Liver (tissue), 9 donors: ENCODE measurements around the gene THAP10. TPM values are rescaled to one million over a fixed set of nuclear protein-coding genes. Genes with fewer than 3 reads are reported as not detected.

Experiments used
- DNase-seq: peaks from one replicate; pipeline ENCODE4 v3.0.0-alpha.2; 2017; ENCODE audit warnings: low spot score
- H3K27ac ChIP-seq, 2 donors: one replicate each; pipeline ENCODE4 v1.7.0; 2013; ENCODE audit warnings: inconsistent platforms in 2 of 2, low read length in 2 of 2, control low read depth in 1 of 2, low read depth in 1 of 2, mild to moderate bottlenecking in 1 of 2
- H3K27me3 ChIP-seq, 4 donors: one replicate each; pipeline versions ENCODE4 v1.6.1 to v1.7.0; 2013; ENCODE audit warnings: low read length in 3 of 4, inconsistent platforms in 1 of 4, mild to moderate bottlenecking in 1 of 4, moderate library complexity in 1 of 4; ENCODE audit not compliant: control insufficient read depth in 4 of 4, insufficient read depth in 4 of 4
- H3K36me3 ChIP-seq, 4 donors: one replicate each; pipeline versions ENCODE4 v1.6.1 to v1.7.0; 2013; ENCODE audit warnings: low read length in 3 of 4, mild to moderate bottlenecking in 3 of 4, low read depth in 1 of 4, moderate library complexity in 1 of 4; ENCODE audit not compliant: control insufficient read depth in 4 of 4, insufficient read depth in 3 of 4
- H3K4me1 ChIP-seq, 4 donors: one replicate each; pipeline versions ENCODE4 v1.6.1 to v1.7.0; 2013; ENCODE audit warnings: low read length in 3 of 4, mild to moderate bottlenecking in 3 of 4, moderate library complexity in 1 of 4; ENCODE audit not compliant: control insufficient read depth in 4 of 4, insufficient read depth in 4 of 4
- H3K4me3 ChIP-seq, 3 donors: one replicate each; pipeline versions ENCODE4 v1.6.1 to v1.7.0; 2013; ENCODE audit warnings: low read length in 3 of 3, control low read depth in 1 of 3, low read depth in 1 of 3, mild to moderate bottlenecking in 1 of 3
- H3K9ac ChIP-seq, 2 donors: one replicate each; pipeline ENCODE4 v1.7.0; 2013; ENCODE audit warnings: low read length in 2 of 2, mild to moderate bottlenecking in 2 of 2, moderate library complexity in 2 of 2, control low read depth in 1 of 2, low read depth in 1 of 2
- H3K9me3 ChIP-seq, 4 donors: one replicate each; pipeline versions ENCODE4 v1.6.1 to v1.7.0; 2013; ENCODE audit warnings: low read length in 3 of 4; ENCODE audit not compliant: control insufficient read depth in 4 of 4
- ATF3 ChIP-seq: IDR thresholded peaks from 2 replicates; pipeline ENCODE4 v1.6.1; 2016; ENCODE audit warnings: antibody characterized with exemption
- CTCF ChIP-seq: fragments of 150-350 bp; IDR thresholded peaks from 2 replicates; pipeline ENCODE4 v1.5.1; 2017; ENCODE audit warnings: improper control_type of control experiment, low read depth, low read length; ENCODE audit not compliant: missing input control
- EGR1 ChIP-seq, 2 donors: IDR thresholded peaks; 2 replicates each; pipeline ENCODE4 v1.6.1; 2016 to 2018; ENCODE audit warnings: antibody characterized with exemption in 2 of 2, low read depth in 2 of 2
- FOXA1 ChIP-seq: IDR thresholded peaks from 2 replicates; pipeline ENCODE4 v1.6.1; 2016; ENCODE audit warnings: antibody characterized with exemption
- FOXA2 ChIP-seq: IDR thresholded peaks from 2 replicates; pipeline ENCODE4 v1.6.1; 2016; ENCODE audit warnings: antibody characterized with exemption
- GABPA ChIP-seq, 2 donors: IDR thresholded peaks in 1 of 2; conservative IDR thresholded peaks in 1 of 2; 2 replicates each; pipeline ENCODE4 v1.6.1; 2016; ENCODE audit warnings: antibody characterized with exemption in 2 of 2, mild to moderate bottlenecking in 1 of 2, moderate library complexity in 1 of 2
- HNF4A ChIP-seq, 2 donors: conservative IDR thresholded peaks; 2 replicates each; pipeline ENCODE4 v1.6.1; 2016; ENCODE audit warnings: antibody characterized with exemption in 2 of 2, mild to moderate bottlenecking in 2 of 2
- HNF4G ChIP-seq: IDR thresholded peaks from 2 replicates; pipeline ENCODE4 v1.6.1; 2016; ENCODE audit warnings: antibody characterized with exemption
- JUND ChIP-seq, 2 donors: IDR thresholded peaks; 2 replicates each; pipeline ENCODE4 v1.6.1; 2016; ENCODE audit warnings: antibody characterized with exemption in 2 of 2
- MAX ChIP-seq: IDR thresholded peaks from 2 replicates; pipeline ENCODE4 v1.6.1; 2016; ENCODE audit warnings: antibody characterized with exemption
- NR2F2 ChIP-seq: IDR thresholded peaks from 2 replicates; pipeline ENCODE4 v1.6.1; 2016; ENCODE audit warnings: antibody characterized with exemption
- RAD21 ChIP-seq, 2 donors: IDR thresholded peaks; 2 replicates each; pipeline ENCODE4 v1.6.1; 2016; ENCODE audit warnings: antibody characterized with exemption in 2 of 2, mild to moderate bottlenecking in 2 of 2
- REST ChIP-seq: IDR thresholded peaks from 2 replicates; pipeline ENCODE4 v1.6.1; 2016; ENCODE audit warnings: antibody characterized with exemption, mild to moderate bottlenecking
- RXRA ChIP-seq, 2 donors: IDR thresholded peaks; 2 replicates each; pipeline ENCODE4 v1.6.1; 2017 to 2018; ENCODE audit warnings: antibody characterized with exemption in 2 of 2, mild to moderate bottlenecking in 1 of 2
- SP1 ChIP-seq: IDR thresholded peaks from 2 replicates; pipeline ENCODE4 v1.6.1; 2018; ENCODE audit warnings: antibody characterized with exemption, mild to moderate bottlenecking
- TAF1 ChIP-seq: conservative IDR thresholded peaks from 2 replicates; pipeline ENCODE4 v1.6.1; 2016; ENCODE audit warnings: antibody characterized with exemption, mild to moderate bottlenecking
- YY1 ChIP-seq: IDR thresholded peaks from 2 replicates; pipeline ENCODE4 v1.6.1; 2016; ENCODE audit warnings: antibody characterized with exemption, mild to moderate bottlenecking
- ZBTB33 ChIP-seq: IDR thresholded peaks from 2 replicates; pipeline ENCODE4 v1.6.1; 2016; ENCODE audit warnings: antibody characterized with exemption
- WGBS: extraction: QIAGEN DNeasy Blood & Tissue Kit; methylation state at CpG from one replicate; pipeline ENCODE4 v1.1.7; 2013; 5-methylcytosine and 5-hydroxymethylcytosine counted together
- polyA plus RNA-seq, 2 donors: library from polyadenylated mRNA; stranded (reverse) in 1 of 2; unstranded in 1 of 2; fragments of 200-250 nt in 1 of 2; fragments of >200 nt in 1 of 2; fragmentation: Nextera tagmentation in 1 of 2; extraction: Ambion mirVana in 1 of 2; gene quantifications; one replicate each; pipeline versions ENCODE4 v1.2.1 to v1.2.3, GENCODE V29; 2013 to 2015
- total RNA-seq, 2 donors: library from RNA; depleted of rRNA; stranded (reverse); fragments of >200 nt; gene quantifications; one replicate each; pipeline ENCODE4 v1.2.3, GENCODE V29; 2014
- donor health status: healthy.
- donor health status: healthy.
- donor health status: healthy.
- donor health status: healthy.
- donor health status: healthy.

The THAP10 gene
- total and polyA plus RNA-seq, 4 donors = 0.42 to 0.87 (median 0.73) TPM

GRCh38 chr15:70932397-70932796 is 40.2 kb upstream of the THAP10 start:
- Histone ChIP-seq H3K27ac (no peak overlapping the region), H3K36me3 (no peaks in the 10 kb centered on the region), H3K9ac (no peak overlapping the region), H3K4me3 (no peak overlapping the region), H3K9me3 (no peaks in the 10 kb centered on the region), H3K27me3 (no peaks in the 10 kb centered on the region), H3K4me1 (no peaks in the 10 kb centered on the region)
- 80% methylated on average over 2 of the region's 2 CpGs for WGBS
- TF ChIP-seq HNF4A (conservative IDR thresholded peaks at IDR 0.05) (no peak), CTCF (no peak), FOXA1 (no peak), MAX (no peak), TAF1 (no peak), NR2F2 (no peak), ATF3 (no peak), JUND (IDR thresholded peaks at IDR 0.05) (no peak), RXRA (IDR thresholded peaks at IDR 0.05) (no peak), SP1 (no peak), HNF4G (no peak), FOXA2 (no peak), YY1 (no peak), REST (no peak), GABPA (IDR thresholded peaks at IDR 0.05 in 1 of 2, conservative IDR thresholded peaks at IDR 0.05 in 1 of 2) (no peak), EGR1 (IDR thresholded peaks at IDR 0.05; ENCODE audit: low read depth in 2 of 2) (no peak)
- no peak for DNase-seq

GRCh38 chr15:70931821-70932220 is 39.6 kb upstream of the THAP10 start:
- Histone ChIP-seq H3K27ac (no peak overlapping the region), H3K9me3 (no peaks in the 10 kb centered on the region), H3K4me1 (no peaks in the 10 kb centered on the region), H3K4me3 (no peak overlapping the region), H3K36me3 (no peaks in the 10 kb centered on the region), H3K9ac (no peak overlapping the region), H3K27me3 (no peaks in the 10 kb centered on the region)
- DNase-seq = no peak
- no peak for TF ChIP-seq ZBTB33
- TF ChIP-seq NR2F2 = no peak
- TF ChIP-seq JUND (IDR thresholded peaks at IDR 0.05) = no peak
- TF ChIP-seq FOXA1 = no peak
- no peak for TF ChIP-seq MAX
- TF ChIP-seq HNF4A (conservative IDR thresholded peaks at IDR 0.05) = no peak
- TF ChIP-seq YY1 = no peak
- TF ChIP-seq SP1 = no peak
- no peak for TF ChIP-seq RAD21 (IDR thresholded peaks at IDR 0.05)
- TF ChIP-seq FOXA2 = no peak
- no peak for TF ChIP-seq TAF1
- TF ChIP-seq CTCF = no peak
- no peak for TF ChIP-seq ATF3
- no peak for TF ChIP-seq HNF4G
- TF ChIP-seq GABPA (IDR thresholded peaks at IDR 0.05 in 1 of 2, conservative IDR thresholded peaks at IDR 0.05 in 1 of 2) = no peak
